Activated CD4-positive, alpha-beta memory T cell treated with anti-CD3 and anti-CD28 coated beads for 36 hours (primary cell): ENCODE measurements around the gene TCF21. TPM values are rescaled to one million over a fixed set of nuclear protein-coding genes. Genes with fewer than 3 reads are reported as not detected.

ENCODE experiments used
- CTCF ChIA-PET: fragments of 350-600 bp; sonication (Branson Sonifier 250); formaldehyde crosslinking; loops from one replicate; lab custom pipeline; 2021; ENCODE audit warnings: antibody characterized with exemption, inconsistent platforms; lab: Charles Lee
- POLR2A ChIA-PET: fragments of 350-600 bp; sonication (Branson Sonifier 250); formaldehyde crosslinking; loops from one replicate; lab custom pipeline; 2021; ENCODE audit warnings: antibody characterized with exemption; lab: Charles Lee
- DNase-seq: peaks from one replicate; pipeline ENCODE4 v3.0.0-alpha.2; 2020
- H3K27ac Mint-ChIP-seq: one replicate; pipeline ENCODE4 v1.8.0; 2021; ENCODE audit warnings: mixed read lengths
- H3K27me3 Mint-ChIP-seq: one replicate; pipeline ENCODE4 v1.8.0; 2021; ENCODE audit warnings: mixed read lengths
- H3K36me3 Mint-ChIP-seq: one replicate; pipeline ENCODE4 v1.8.0; 2021; ENCODE audit warnings: mixed read lengths
- H3K4me1 Mint-ChIP-seq: one replicate; pipeline ENCODE4 v1.8.0; 2021; ENCODE audit warnings: low read depth, mixed read lengths
- H3K4me3 Mint-ChIP-seq: one replicate; pipeline ENCODE4 v1.8.0; 2021; ENCODE audit warnings: mild to moderate bottlenecking, mixed read lengths
- H3K9me3 Mint-ChIP-seq: one replicate; pipeline ENCODE4 v1.8.0; 2021; ENCODE audit warnings: mixed read lengths
- intact Hi-C: fragments of 100-400 bp; cut with micrococcal nuclease; formaldehyde crosslinking; loops from one replicate; pipeline ENCODE4 v1.15.1; 2023
- total RNA-seq, 2 experiments: library from RNA; stranded (reverse); gene quantifications; one replicate each; pipeline ENCODE4 v1.2.3, GENCODE V29; 2021

TCF21 gene
- total RNA-seq, 2 experiments from 2014 or later: not detected

DNA sequence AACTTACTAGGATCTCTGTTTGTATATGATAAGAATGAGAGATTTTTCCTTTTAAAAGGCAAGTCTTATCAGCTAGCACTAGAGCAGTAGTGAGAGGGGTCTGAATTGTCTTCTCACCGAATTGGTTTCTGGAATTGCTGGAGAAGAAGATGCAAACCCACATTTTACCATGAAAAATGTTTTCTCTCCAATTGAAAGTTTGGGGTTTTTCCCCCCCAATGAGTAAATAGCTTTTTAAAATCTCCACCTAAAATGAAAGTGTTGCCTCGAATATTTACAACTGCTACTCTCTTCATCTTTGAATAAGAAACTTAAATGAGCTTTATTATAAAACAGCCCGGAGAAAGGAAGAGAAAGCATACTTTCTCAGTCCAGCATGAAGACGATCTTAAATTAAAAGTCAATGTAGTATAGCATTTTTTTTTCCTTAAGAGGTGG lies 1.8 kb downstream of the TCF21 start:
- DNase-seq: no peak
- Mint-ChIP-seq H3K27me3 (peaks cover 81% of the 10 kb centered on the region), H3K27ac (no peak overlapping the region), H3K9me3 (no peaks in the 10 kb centered on the region), H3K36me3 (no peaks in the 10 kb centered on the region), H3K4me1 (peaks cover 40% of the 10 kb centered on the region), H3K4me3 (peak overlapping the region; percentile 54)
- intact Hi-C loops: loop anchor here (2.0 to 5.0 kb wide), 2 partner anchors 36 to 653 kb away; no protein-coding TSS in a partner anchor
- ChIA-PET CTCF (interaction anchor here (1.4 to 2.1 kb wide), 2 partner anchors 26 to 53 kb away, joined by 3 to 5 read pairs; no protein-coding TSS in a partner anchor), POLR2A (no interaction called here)

DNA sequence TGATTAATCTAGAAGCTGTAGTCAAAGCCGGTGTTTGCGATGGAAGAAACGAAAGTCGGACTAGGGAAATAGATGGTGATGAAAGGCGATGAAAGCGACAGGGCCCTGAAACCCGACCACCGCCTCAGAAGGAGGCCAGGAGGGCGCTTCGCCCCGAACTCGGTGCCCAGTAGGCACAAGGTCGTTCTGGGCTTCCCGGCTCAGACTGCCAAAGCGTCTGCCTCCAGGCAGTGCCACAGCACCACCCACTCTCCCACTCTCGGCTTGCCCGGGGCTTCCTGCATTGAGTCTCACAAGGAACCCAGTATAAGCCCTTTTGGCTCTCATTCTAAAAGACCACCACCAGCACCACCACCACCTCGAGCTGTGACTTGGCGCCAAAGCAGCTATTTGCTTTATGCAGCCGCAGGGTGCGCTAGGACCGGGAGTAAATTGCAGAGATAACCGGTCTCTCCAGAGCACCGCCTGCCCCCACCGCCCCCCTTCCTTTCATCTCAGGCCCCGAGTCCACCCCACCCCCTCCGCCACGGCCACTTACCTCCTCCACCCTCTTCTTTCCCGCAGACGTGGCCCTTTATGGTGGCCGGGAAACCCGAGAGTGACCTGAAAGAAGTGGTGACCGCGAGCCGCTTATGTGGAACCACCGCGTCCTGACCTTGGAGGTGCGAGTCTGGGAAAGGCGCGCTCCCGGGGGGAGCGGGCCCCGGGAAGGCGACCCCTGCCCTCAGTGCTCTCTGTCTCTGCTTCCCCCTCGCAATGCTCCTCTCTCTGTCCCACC lies 2.4 kb downstream of the TCF21 start:
- H3K9me3 Mint-ChIP-seq: no peaks in the 10 kb centered on the region
- H3K27ac Mint-ChIP-seq: no peak overlapping the region
- DNase-seq: peak; percentile 40
- H3K4me1 Mint-ChIP-seq: peaks cover 40% of the 10 kb centered on the region
- ChIA-PET POLR2A (no interaction called here), CTCF (interaction anchor here (0.7 to 2.1 kb wide), 3 partner anchors 10 to 54 kb away, joined by 3 to 5 read pairs (median 3); no protein-coding TSS in a partner anchor)
- no peaks in the 10 kb centered on the region for H3K36me3 Mint-ChIP-seq
- H3K4me3 Mint-ChIP-seq: peak overlapping the region; percentile 54
- intact Hi-C loops: loop anchor here (2.0 to 5.0 kb wide), 2 partner anchors 37 to 654 kb away; no protein-coding TSS in a partner anchor
- H3K27me3 Mint-ChIP-seq: peaks cover 80% of the 10 kb centered on the region

- Mint-ChIP-seq H3K9me3 (no peaks in the 10 kb centered on the region), H3K27ac (no peak overlapping the region), H3K4me1 (peaks cover 40% of the 10 kb centered on the region), H3K36me3 (no peaks in the 10 kb centered on the region), H3K4me3 (no peak overlapping the region), H3K27me3 (peaks cover 83% of the 10 kb centered on the region)
- no peak for DNase-seq
- ChIA-PET POLR2A (no interaction called here), CTCF (interaction anchor here (0.6 to 2.1 kb wide), 5 partner anchors 10 to 1062 kb away, joined by 3 to 5 read pairs (median 3); no protein-coding TSS in a partner anchor)
- intact Hi-C loops: loop anchor here (2.0 to 5.0 kb wide), 2 partner anchors 37 to 655 kb away; no protein-coding TSS in a partner anchor
Measured at GRCh38 chr6:133891927-133892812, 3.3 kb downstream of the TCF21 start.

- intact Hi-C loops: loop anchor here (5.0 kb wide), 1 partner anchor 656 kb away; no protein-coding TSS in a partner anchor
- no peak overlapping the region for H3K27ac Mint-ChIP-seq
- POLR2A ChIA-PET: no interaction called here
- H3K36me3 Mint-ChIP-seq: no peaks in the 10 kb centered on the region
- H3K9me3 Mint-ChIP-seq: no peaks in the 10 kb centered on the region
- CTCF ChIA-PET: interaction anchor here (0.6 to 1.3 kb wide), 5 partner anchors 14 to 1062 kb away, joined by 3 to 4 read pairs (median 3); no protein-coding TSS in a partner anchor
- H3K4me1 Mint-ChIP-seq: peaks cover 40% of the 10 kb centered on the region
- H3K4me3 Mint-ChIP-seq: no peak overlapping the region
- no peak for DNase-seq
- H3K27me3 Mint-ChIP-seq: peaks cover 79% of the 10 kb centered on the region
Measured at GRCh38 chr6:133892813-133893691, 4.1 kb downstream of the TCF21 start.

GRCh38 chr6:133893946-133894345 lies 5.0 kb downstream of the TCF21 start:
- intact Hi-C loops: loop anchor here (5.0 kb wide), 1 partner anchor 657 kb away; no protein-coding TSS in a partner anchor
- Mint-ChIP-seq H3K36me3 (no peaks in the 10 kb centered on the region), H3K4me1 (peaks cover 31% of the 10 kb centered on the region), H3K4me3 (no peak overlapping the region), H3K27me3 (peaks cover 79% of the 10 kb centered on the region), H3K27ac (no peak overlapping the region), H3K9me3 (no peaks in the 10 kb centered on the region)
- ChIA-PET POLR2A (no interaction called here), CTCF (interaction anchor here (1.3 kb wide), 2 partner anchors 13 to 56 kb away, joined by 3 to 4 read pairs; no protein-coding TSS in a partner anchor)
- DNase-seq: no peak

DNA sequence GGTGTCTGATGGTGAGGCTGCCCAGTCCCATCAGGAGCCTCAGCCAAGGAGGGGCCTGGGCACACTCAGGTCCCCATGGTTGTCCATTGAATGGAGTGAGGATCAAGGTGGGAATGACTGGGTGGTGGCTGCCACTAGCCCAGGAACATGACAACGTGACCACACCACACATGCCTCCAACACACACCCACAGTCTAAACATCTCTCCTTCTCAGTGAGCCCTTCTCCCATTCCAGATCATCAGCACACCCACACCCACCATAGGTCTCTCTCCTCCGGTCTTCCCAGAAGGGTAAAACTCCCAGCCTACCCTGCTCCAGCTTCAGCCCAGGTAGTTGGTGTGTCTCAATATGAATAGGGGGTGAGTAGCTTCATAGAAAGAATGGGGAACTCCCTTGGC lies 5.5 kb downstream of the TCF21 start:
- intact Hi-C loops: loop anchor here (5.0 kb wide), 1 partner anchor 657 kb away; no protein-coding TSS in a partner anchor
- H3K9me3 Mint-ChIP-seq: no peaks in the 10 kb centered on the region
- H3K27me3 Mint-ChIP-seq: peaks cover 74% of the 10 kb centered on the region
- ChIA-PET POLR2A (no interaction called here), CTCF (interaction anchor here (1.0 to 1.3 kb wide), 4 partner anchors 12 to 203 kb away, joined by 3 to 4 read pairs (median 4); no protein-coding TSS in a partner anchor)
- H3K4me1 Mint-ChIP-seq: peaks cover 27% of the 10 kb centered on the region
- H3K4me3 Mint-ChIP-seq: no peak overlapping the region
- H3K36me3 Mint-ChIP-seq: no peaks in the 10 kb centered on the region
- no peak for DNase-seq
- H3K27ac Mint-ChIP-seq: no peak overlapping the region

- ChIA-PET CTCF (interaction anchor here (0.6 to 1.0 kb wide), 3 partner anchors 21 to 202 kb away, joined by 3 to 4 read pairs (median 3); no protein-coding TSS in a partner anchor), POLR2A (no interaction called here)
- DNase-seq: no peak
- intact Hi-C loops: loop anchor here (5.0 kb wide), 1 partner anchor 658 kb away; no protein-coding TSS in a partner anchor
- no peak overlapping the region for H3K27ac Mint-ChIP-seq
- no peaks in the 10 kb centered on the region for H3K9me3 Mint-ChIP-seq
- H3K36me3 Mint-ChIP-seq: no peaks in the 10 kb centered on the region
- H3K27me3 Mint-ChIP-seq: peaks cover 71% of the 10 kb centered on the region
- peaks cover 24% of the 10 kb centered on the region for H3K4me1 Mint-ChIP-seq
- no peak overlapping the region for H3K4me3 Mint-ChIP-seq
Measured at GRCh38 chr6:133894795-133895358, 6.0 kb downstream of the TCF21 start.

DNA sequence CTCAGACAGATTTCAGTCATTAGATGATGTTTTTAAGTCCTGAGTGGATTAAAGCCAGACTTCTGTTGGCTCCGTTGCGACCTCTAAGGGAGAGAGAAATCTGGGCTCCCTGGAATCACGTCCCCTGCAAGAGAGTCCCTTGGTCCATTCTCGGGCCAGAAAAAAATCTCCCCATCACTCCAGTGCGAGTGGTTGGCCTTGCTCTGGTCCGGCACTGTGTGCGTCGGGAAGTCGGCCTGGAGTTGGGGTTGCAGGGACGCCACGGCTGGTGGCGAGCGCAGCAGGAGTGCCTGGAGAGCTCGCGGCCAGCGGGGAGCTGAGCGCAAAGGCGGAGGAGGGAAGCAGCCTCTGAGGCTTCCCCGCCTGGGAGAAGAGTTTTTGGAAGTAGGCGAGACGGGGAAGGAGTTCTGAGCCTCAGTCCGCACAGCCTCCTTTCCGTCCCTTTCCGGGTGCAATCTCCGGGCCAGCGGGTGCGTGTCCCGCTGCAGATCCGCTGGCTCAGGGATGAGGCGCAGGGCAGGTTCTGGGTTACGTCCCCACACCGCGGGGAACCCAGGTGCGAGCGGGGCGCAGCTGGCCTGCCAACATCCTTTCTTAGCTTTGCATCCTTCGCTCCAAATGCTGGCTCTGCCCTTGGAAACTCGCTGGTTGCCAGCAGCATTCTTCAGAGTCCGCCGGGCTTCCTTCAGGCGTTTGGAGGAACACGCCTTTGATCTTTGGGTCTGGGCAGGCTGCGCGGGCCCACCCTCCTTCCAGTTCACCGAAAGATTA lies 6.8 kb downstream of the TCF21 start:
- Mint-ChIP-seq H3K4me1 (peaks cover 18% of the 10 kb centered on the region), H3K27ac (no peak overlapping the region), H3K36me3 (no peaks in the 10 kb centered on the region), H3K4me3 (no peak overlapping the region), H3K9me3 (no peaks in the 10 kb centered on the region), H3K27me3 (peaks cover 69% of the 10 kb centered on the region)
- intact Hi-C loops: no loop called here
- POLR2A ChIA-PET: no interaction called here
- DNase-seq: no peak
- CTCF ChIA-PET: interaction anchor here (0.6 to 1.0 kb wide), 2 partner anchors 20 to 85 kb away, joined by 3 read pairs; no protein-coding TSS in a partner anchor

DNA sequence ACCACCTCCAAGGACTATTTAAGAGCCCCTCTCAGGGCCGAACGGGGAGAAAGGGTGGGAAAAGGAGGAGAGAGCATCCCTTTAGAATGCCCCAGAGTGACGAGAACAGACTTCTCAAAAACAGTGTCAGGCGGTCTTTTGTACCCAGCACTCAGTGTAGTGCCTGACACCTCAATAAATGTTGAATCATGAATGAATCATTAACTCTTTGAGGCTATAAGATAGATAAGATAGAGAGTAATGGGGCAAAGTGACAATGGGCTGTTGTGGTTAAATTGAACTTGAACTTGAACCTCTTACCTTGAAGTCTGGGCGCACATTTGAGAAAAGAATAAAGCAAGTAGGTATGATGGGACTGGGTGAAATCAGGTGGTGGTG lies 7.4 kb downstream of the TCF21 start:
- POLR2A ChIA-PET: no interaction called here
- CTCF ChIA-PET: no interaction called here
- peaks cover 65% of the 10 kb centered on the region for H3K27me3 Mint-ChIP-seq
- peaks cover 12% of the 10 kb centered on the region for H3K4me1 Mint-ChIP-seq
- DNase-seq: no peak
- H3K4me3 Mint-ChIP-seq: no peak overlapping the region
- intact Hi-C loops: no loop called here
- H3K9me3 Mint-ChIP-seq: no peaks in the 10 kb centered on the region
- H3K36me3 Mint-ChIP-seq: no peaks in the 10 kb centered on the region
- no peak overlapping the region for H3K27ac Mint-ChIP-seq

- peaks cover 4% of the 10 kb centered on the region for H3K4me1 Mint-ChIP-seq
- POLR2A ChIA-PET: no interaction called here
- CTCF ChIA-PET: interaction anchor here (1.6 kb wide), 1 partner anchor 25 kb away, joined by 3 read pairs; no protein-coding TSS in a partner anchor
- no peaks in the 10 kb centered on the region for H3K36me3 Mint-ChIP-seq
- H3K27me3 Mint-ChIP-seq: peaks cover 62% of the 10 kb centered on the region
- DNase-seq: no peak
- no peak overlapping the region for H3K4me3 Mint-ChIP-seq
- H3K9me3 Mint-ChIP-seq: no peaks in the 10 kb centered on the region
- no peak overlapping the region for H3K27ac Mint-ChIP-seq
- intact Hi-C loops: no loop called here
Measured at GRCh38 chr6:133898263-133898662, 9.3 kb downstream of the TCF21 start.
